GM23338 (cell line): ENCODE results near the gene KIFC1. TPM values are rescaled to one million over a fixed set of nuclear protein-coding genes. Genes with fewer than 3 reads are reported as not detected.

Experiments
- EZH2 ChIP-seq: fragments of 200-600 bp; sonication (generic); IDR thresholded peaks from one replicate; pipeline ENCODE4 v1.8.0; 2017; ENCODE audit warnings: antibody characterized with exemption, mild to moderate bottlenecking, low read depth; ENCODE audit not compliant: unreplicated experiment
- EZH2phosphoT487 ChIP-seq: fragments of 200-600 bp; sonication (generic); IDR thresholded peaks from one replicate; pipeline ENCODE4 v1.8.1; 2018; ENCODE audit warnings: antibody characterized with exemption; ENCODE audit not compliant: unreplicated experiment
- polyA plus RNA-seq: library from polyadenylated mRNA; unstranded; fragments of >200 nt; fragmentation: Nextera tagmentation; extraction: Ambion mirVana; gene quantifications from 2 replicates; pipeline ENCODE4 v1.2.1, GENCODE V29; 2016
- total RNA-seq: library from RNA; depleted of rRNA; stranded (reverse); fragments of >200 nt; shearing (Covaris generic); gene quantifications from 2 replicates; pipeline ENCODE4 v1.2.3, GENCODE V29; 2014
- TF ChIP-seq, protein P1 (sequence below): fragments of 250-450 bp; sonication (Bioruptor Pico); IDR thresholded peaks from 2 replicates; pipeline ENCODE4 v1.5.0; 2020; ENCODE audit warnings: mild to moderate bottlenecking, moderate library complexity
- TF ChIP-seq, protein P2 (sequence below), 2 experiments: fragments of 200-600 bp in 1 of 2; sonication (generic) in 1 of 2; conservative IDR thresholded peaks; 2 replicates each; pipeline versions ENCODE4 v1.5.1 to v1.6.1; 2016 to 2017; ENCODE audit warnings: antibody characterized with exemption in 2 of 2, low read depth in 2 of 2, mild to moderate bottlenecking in 2 of 2, moderate library complexity in 1 of 2

KIFC1 gene
- total and polyA plus RNA-seq, 2 experiments from 2014 or later: 10.3 to 61.7 TPM

DNA sequence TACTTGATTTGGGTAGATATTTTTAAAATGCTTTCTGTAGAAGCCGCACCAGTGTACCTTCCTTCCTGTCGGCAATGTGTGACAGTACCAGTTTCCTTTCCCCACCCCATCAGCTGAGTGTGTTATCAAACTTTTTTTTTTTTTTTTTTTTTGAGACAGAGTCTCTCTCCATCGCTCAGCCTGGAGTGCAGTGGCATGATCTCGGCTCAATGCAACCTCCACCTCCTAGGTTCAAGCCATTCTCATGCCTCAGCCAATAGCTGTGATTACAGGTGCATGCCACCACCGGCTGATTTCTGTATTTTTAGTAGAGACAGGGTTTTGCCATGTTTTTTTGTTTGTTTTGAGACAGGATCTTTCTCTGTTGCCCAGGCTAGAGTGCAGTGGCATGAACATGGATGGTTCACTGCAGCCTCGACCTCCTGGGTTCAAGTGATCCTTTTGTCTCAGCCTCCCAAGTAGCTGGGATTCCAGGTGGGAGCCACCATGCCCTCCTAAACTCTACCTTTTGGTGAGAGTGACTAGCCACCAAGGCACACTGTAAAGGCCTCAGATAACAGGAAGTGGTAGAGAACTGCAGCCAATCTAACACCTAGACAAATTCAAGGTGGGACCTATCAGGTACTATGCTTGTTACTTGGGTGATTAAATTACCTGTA lies 47.5 kb upstream of the KIFC1 start (continued):
- TF ChIP-seq, protein P1, sequence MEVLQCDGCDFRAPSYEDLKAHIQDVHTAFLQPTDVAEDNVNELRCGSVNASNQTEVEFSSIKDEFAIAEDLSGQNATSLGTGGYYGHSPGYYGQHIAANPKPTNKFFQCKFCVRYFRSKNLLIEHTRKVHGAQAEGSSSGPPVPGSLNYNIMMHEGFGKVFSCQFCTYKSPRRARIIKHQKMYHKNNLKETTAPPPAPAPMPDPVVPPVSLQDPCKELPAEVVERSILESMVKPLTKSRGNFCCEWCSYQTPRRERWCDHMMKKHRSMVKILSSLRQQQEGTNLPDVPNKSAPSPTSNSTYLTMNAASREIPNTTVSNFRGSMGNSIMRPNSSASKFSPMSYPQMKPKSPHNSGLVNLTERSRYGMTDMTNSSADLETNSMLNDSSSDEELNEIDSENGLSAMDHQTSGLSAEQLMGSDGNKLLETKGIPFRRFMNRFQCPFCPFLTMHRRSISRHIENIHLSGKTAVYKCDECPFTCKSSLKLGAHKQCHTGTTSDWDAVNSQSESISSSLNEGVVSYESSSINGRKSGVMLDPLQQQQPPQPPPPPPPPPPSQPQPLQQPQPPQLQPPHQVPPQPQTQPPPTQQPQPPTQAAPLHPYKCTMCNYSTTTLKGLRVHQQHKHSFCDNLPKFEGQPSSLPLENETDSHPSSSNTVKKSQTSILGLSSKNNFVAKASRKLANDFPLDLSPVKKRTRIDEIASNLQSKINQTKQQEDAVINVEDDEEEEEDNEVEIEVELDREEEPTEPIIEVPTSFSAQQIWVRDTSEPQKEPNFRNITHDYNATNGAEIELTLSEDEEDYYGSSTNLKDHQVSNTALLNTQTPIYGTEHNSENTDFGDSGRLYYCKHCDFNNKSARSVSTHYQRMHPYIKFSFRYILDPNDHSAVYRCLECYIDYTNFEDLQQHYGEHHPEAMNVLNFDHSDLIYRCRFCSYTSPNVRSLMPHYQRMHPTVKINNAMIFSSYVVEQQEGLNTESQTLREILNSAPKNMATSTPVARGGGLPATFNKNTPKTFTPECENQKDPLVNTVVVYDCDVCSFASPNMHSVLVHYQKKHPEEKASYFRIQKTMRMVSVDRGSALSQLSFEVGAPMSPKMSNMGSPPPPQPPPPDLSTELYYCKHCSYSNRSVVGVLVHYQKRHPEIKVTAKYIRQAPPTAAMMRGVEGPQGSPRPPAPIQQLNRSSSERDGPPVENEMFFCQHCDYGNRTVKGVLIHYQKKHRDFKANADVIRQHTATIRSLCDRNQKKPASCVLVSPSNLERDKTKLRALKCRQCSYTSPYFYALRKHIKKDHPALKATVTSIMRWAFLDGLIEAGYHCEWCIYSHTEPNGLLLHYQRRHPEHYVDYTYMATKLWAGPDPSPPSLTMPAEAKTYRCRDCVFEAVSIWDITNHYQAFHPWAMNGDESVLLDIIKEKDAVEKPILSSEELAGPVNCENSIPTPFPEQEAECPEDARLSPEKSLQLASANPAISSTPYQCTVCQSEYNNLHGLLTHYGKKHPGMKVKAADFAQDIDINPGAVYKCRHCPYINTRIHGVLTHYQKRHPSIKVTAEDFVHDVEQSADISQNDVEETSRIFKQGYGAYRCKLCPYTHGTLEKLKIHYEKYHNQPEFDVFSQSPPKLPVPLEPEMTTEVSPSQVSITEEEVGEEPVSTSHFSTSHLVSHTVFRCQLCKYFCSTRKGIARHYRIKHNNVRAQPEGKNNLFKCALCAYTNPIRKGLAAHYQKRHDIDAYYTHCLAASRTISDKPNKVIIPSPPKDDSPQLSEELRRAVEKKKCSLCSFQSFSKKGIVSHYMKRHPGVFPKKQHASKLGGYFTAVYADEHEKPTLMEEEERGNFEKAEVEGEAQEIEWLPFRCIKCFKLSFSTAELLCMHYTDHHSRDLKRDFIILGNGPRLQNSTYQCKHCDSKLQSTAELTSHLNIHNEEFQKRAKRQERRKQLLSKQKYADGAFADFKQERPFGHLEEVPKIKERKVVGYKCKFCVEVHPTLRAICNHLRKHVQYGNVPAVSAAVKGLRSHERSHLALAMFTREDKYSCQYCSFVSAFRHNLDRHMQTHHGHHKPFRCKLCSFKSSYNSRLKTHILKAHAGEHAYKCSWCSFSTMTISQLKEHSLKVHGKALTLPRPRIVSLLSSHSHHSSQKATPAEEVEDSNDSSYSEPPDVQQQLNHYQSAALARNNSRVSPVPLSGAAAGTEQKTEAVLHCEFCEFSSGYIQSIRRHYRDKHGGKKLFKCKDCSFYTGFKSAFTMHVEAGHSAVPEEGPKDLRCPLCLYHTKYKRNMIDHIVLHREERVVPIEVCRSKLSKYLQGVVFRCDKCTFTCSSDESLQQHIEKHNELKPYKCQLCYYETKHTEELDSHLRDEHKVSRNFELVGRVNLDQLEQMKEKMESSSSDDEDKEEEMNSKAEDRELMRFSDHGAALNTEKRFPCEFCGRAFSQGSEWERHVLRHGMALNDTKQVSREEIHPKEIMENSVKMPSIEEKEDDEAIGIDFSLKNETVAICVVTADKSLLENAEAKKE (CRISPR knock-in tag): no peak
- TF ChIP-seq, protein P2, sequence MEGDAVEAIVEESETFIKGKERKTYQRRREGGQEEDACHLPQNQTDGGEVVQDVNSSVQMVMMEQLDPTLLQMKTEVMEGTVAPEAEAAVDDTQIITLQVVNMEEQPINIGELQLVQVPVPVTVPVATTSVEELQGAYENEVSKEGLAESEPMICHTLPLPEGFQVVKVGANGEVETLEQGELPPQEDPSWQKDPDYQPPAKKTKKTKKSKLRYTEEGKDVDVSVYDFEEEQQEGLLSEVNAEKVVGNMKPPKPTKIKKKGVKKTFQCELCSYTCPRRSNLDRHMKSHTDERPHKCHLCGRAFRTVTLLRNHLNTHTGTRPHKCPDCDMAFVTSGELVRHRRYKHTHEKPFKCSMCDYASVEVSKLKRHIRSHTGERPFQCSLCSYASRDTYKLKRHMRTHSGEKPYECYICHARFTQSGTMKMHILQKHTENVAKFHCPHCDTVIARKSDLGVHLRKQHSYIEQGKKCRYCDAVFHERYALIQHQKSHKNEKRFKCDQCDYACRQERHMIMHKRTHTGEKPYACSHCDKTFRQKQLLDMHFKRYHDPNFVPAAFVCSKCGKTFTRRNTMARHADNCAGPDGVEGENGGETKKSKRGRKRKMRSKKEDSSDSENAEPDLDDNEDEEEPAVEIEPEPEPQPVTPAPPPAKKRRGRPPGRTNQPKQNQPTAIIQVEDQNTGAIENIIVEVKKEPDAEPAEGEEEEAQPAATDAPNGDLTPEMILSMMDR (conservative IDR thresholded peaks at IDR 0.05; ENCODE audit: low read depth in 2 of 2): no peak
- no peak for TF ChIP-seq EZH2
- no peak for TF ChIP-seq EZH2phosphoT487
